Fibroblast of pulmonary artery (primary cell): ENCODE results near the gene TRMO.

Source experiments
- DNase-seq: peaks from one replicate; pipeline ENCODE4 v3.0.0-alpha.2; 2010; ENCODE audit warnings: low read depth
- H3K4me3 ChIP-seq: replicated peaks from 2 replicates; pipeline ENCODE4 v1.5.1; 2011; ENCODE audit warnings: low read depth, mild to moderate bottlenecking, control low read depth, low read length, moderate library complexity
- CTCF ChIP-seq: IDR thresholded peaks from 2 replicates; pipeline ENCODE4 v1.5.1; 2011; ENCODE audit warnings: mild to moderate bottlenecking, control low read depth, low read length, inconsistent platforms; ENCODE audit errors: missing control alignments

TRMO gene, protein sequence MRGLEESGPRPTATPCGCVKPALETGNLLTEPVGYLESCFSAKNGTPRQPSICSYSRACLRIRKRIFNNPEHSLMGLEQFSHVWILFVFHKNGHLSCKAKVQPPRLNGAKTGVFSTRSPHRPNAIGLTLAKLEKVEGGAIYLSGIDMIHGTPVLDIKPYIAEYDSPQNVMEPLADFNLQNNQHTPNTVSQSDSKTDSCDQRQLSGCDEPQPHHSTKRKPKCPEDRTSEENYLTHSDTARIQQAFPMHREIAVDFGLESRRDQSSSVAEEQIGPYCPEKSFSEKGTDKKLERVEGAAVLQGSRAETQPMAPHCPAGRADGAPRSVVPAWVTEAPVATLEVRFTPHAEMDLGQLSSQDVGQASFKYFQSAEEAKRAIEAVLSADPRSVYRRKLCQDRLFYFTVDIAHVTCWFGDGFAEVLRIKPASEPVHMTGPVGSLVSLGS

DNA sequence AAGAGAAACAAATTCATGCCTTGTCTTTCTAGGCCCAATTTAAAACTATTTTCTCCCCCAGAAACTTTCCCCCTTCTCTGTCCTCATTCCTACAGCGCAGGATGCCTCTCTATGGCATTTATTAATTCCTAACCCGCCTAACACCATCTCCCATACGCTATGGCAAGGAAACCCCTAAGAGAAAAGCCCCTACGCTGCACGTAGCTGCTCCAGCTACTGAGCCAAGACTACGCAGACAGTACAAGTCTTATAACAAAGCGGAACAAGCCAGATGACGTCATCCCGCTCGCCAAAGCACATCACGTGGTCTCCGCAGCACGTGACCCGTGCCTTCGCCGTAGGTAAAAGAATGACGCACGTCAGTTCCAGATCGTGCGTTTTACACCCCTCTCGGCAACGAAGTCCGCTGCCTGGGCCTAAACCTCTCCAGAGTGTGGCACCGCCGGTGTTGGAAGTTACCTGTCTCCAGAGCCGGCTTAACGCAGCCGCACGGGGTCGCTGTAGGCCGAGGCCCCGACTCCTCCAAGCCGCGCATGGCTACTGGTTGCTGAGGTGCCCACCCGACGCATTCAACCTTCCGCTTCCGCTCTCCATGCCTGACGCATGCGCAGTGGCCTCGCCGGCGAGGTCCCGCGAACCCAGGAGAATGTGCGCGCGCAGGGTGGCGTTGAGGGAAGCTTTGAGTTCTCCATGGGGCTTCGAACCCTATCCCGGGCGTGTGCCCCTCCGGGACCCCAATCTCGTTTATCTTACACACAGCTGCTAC lies at the start of gene TRMO:
Gene TRMO, minus strand, starts transcription at position 542 of the 766 bp plus-strand sequence. Its CDS starts 7 bp downstream, at position 535.
- peak; percentile 51 for TF ChIP-seq CTCF
- peak; percentile 100 for DNase-seq
- H3K4me3 ChIP-seq: peak within 1 kb of the TSS; percentile 73

- no peak for DNase-seq
- TF ChIP-seq CTCF: no peak
- H3K4me3 ChIP-seq: no peak overlapping the region
These were observed 47.9 kb upstream of the TRMO start for GRCh38 chr9:97970165-97970564.

DNA sequence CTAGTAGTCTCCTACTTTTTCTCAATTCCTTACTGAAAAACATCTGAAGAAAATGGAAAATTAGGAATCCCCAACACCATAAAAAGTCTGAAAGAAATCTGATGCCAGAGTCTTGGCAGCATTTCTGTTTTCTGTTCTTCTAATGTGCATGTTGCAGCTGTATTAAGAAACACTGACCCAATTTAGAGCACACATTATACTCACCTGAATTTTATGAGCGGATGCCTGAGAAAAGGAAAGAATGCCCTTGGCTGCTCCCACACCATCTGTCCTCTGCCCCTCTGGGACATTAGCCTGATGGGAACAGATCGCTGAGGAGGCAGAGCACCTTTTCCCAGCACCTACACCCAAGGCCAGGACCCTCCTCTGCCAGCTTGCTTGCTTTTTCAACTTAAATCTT lies 46.7 kb upstream of the TRMO start:
- no peak overlapping the region for H3K4me3 ChIP-seq
- no peak for DNase-seq
- TF ChIP-seq CTCF: no peak

DNA sequence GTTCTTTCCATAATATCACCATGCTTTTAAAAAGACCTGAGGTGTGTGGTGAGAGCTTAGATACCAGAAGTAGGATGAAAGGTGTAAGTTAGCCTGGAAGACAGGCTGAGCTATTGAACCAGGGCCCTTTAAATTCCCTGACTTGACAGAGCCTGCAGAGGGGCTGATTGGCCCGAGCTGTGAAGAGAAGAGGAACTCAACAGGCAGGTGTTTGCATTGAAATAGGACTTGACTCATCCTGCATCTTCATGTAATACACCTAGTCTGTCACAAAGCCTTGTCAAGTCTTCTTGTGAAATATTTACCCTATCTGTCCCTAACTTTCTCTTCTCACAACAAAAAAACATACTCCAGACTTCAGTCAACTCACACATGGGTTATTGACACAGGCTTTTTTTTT lies 44.2 kb upstream of the TRMO start:
- DNase-seq: no peak
- TF ChIP-seq CTCF: no peak
- H3K4me3 ChIP-seq: no peak overlapping the region

GRCh38 chr9:97964901-97965300 lies 42.6 kb upstream of the TRMO start:
- no peak for TF ChIP-seq CTCF
- DNase-seq: no peak
- no peak overlapping the region for H3K4me3 ChIP-seq

DNA sequence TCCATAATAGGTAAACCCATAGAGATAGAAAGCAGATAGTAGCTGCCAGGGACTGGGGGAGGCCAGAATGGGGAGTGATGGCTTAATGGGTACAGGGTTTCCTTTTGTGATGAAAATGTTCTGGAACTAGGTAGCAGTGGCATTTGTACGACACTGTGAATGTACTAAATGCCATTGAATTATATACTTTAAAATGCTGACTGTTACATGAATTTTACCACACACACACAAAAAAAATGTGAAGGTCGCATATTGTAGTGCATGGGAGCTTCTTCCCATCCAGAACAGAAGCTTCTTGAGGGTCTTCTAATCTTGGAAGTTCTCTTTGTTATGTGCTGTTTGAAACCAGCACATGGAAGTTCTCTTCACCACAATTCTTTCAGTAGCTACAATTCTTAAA lies 40.9 kb upstream of the TRMO start:
- no peak overlapping the region for H3K4me3 ChIP-seq
- TF ChIP-seq CTCF: no peak
- DNase-seq: no peak
